HG02610 (cell line): Measurements from ENCODE around the gene SYVN1.

Experiments
- ATAC-seq: cut with Tn5 transposase; IDR thresholded peaks from one replicate; pipeline ENCODE4 v1.9.1; 2021; ENCODE audit warnings: mild to moderate bottlenecking, moderate library complexity; ENCODE audit not compliant: unreplicated experiment

Gene SYVN1

GRCh38 chr11:65114538-65115171, 19.7 kb downstream of the SYVN1 start:
- ATAC-seq, result no peak

GRCh38 chr11:65113839-65114238, 20.5 kb downstream of the SYVN1 start:
- no peak for ATAC-seq

GRCh38 chr11:65113361-65113756, 21.0 kb downstream of the SYVN1 start:
- no peak for ATAC-seq

GRCh38 chr11:65112546-65113360, 21.6 kb downstream of the SYVN1 start:
- no peak for ATAC-seq

- ATAC-seq, result peak; percentile 66
Measured at GRCh38 chr11:65111744-65112545, 22.4 kb downstream of the SYVN1 start, which contains the start of gene TM7SF2. TM7SF2 (plus strand) TSS chr11:65111872; CDS start chr11:65112016, 144 bp downstream.

- ATAC-seq, result no peak
Measured at GRCh38 chr11:65111159-65111743, 23.1 kb downstream of the SYVN1 start.

- ATAC-seq, result no peak
Measured at GRCh38 chr11:65110354-65110861, 23.9 kb downstream of the SYVN1 start.

GRCh38 chr11:65109231-65110198, 24.8 kb downstream of the SYVN1 start:
- no peak for ATAC-seq

- no peak for ATAC-seq
Measured at GRCh38 chr11:65108469-65109123, 25.7 kb downstream of the SYVN1 start.

- no peak for ATAC-seq
Measured at GRCh38 chr11:65107751-65108468, 26.4 kb downstream of the SYVN1 start.

- no peak for ATAC-seq
Measured at GRCh38 chr11:65107078-65107477, 27.2 kb downstream of the SYVN1 start.

GRCh38 chr11:65104628-65105027, 29.7 kb downstream of the SYVN1 start:
- ATAC-seq, result no peak

GRCh38 chr11:65103476-65103875, 30.8 kb downstream of the SYVN1 start:
- ATAC-seq, result no peak

GRCh38 chr11:65102142-65103095, 31.9 kb downstream of the SYVN1 start:
- no peak for ATAC-seq

- ATAC-seq, result no peak
Measured at GRCh38 chr11:65100674-65101350, 33.5 kb downstream of the SYVN1 start.

GRCh38 chr11:65096926-65097325, 37.4 kb downstream of the SYVN1 start:
- no peak for ATAC-seq
